Germinal center (tissue), 1 donor: ENCODE results near the gene ANKRD31.
"Not testable (repeated sequence)": the region's sequence is repeated elsewhere in the genome, so short reads cannot be mapped to it uniquely, and the experiment has no call there.

Experiments
- DNase-seq: peaks from one replicate; pipeline ENCODE4 v3.0.0; 2012; ENCODE audit warnings: mixed read lengths, low spot score

Gene ANKRD31

GRCh38 chr5:75234251-75234650, 2.4 kb downstream of the ANKRD31 start:
- no peak for DNase-seq

DNA sequence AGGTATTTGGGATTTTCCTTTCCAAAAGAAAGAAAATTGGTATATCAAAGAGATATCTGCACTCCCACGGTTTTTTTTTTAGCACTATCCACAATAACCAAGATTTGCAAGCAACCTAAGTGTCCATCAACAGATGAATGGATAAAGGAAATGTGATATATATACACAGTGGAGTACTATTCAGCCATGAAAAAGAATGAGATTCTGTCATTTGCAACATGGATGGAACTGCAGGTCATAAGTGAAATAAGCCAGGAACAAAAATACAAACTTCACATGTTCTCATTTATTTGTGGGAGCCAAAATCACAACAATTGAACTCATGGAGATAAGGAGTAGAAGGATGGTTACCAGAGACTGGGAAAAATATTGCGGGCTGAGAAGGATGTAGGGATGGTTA, 9.8 kb downstream of the ANKRD31 start:
- DNase-seq, result no peak

DNA sequence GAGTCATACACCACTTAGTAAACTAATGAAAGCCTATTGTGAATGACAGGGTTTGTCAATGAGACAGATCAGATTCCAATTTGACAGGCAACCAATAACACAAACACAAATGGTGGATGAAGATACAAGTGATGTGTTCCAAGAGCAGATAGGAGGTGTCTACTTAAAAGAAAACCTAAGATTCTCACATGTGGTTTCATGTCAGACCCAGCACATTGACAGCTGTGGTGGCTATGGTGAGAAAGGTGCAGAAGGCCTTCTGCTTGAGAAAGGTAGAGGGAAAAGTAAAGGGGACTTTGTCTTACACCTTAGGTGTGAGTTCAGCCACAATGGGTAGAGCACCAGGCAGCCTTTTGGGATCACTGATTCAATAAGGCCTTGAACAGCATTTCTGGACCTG, 11.2 kb downstream of the ANKRD31 start:
- no peak for DNase-seq

DNA sequence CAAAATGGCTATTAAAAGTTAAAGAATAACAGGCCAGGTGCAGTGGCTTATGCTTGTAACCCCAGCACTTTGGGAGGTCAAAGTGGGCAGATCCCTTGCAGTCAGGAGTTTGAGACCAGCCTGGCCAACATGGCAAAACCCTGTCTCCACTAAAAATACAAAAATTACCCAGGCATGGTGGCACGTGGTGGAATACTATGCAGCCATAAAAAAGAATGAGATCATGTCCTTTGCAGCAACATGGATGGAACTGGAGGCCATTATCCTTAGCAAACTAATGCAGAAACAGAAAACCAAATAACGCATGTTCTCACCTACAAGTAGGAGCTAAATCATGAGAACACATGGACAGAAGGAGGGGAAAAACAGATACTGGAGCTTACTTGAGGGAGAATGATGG, 15.9 kb downstream of the ANKRD31 start:
- DNase-seq, result not testable (repeated sequence)

DNA sequence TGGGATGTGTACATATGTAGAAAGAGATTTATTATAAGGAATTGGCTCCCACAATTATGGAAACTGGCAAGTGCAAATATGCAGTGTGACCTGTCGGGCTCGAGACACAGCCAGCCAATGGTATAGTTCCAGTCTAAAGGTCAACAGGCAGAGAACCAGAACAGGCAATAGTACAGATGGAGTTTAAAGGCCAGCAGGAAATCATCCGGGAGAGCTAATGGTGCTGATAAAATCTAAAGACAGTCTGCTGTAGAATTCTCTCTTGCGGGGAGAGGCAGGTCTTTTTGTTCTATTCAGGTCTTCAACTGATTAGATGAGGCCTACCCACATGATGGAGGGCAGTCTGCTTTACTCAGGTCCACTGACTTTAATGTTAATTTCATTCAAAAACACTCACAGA, 21.8 kb downstream of the ANKRD31 start:
- DNase-seq, result no peak

DNA sequence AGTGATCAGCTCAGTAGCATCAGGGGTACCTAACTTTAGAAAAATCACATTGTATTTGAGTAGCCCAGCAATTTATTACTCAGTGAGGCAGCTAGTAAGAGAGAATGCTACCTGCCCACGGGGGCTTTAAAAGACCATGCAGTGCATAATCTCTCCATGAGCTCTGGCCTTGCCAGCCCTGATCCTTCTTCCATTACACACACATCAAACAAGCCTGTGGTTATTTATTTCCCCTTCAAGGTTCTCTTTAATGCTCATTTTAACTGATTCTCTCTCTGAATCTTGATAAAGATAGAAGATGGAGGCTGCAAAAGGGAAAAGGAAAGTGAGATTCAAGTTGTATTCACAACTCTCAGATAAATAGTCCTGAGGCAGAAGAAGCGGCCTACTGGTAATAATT, 22.3 kb downstream of the ANKRD31 start:
- no peak for DNase-seq

DNA sequence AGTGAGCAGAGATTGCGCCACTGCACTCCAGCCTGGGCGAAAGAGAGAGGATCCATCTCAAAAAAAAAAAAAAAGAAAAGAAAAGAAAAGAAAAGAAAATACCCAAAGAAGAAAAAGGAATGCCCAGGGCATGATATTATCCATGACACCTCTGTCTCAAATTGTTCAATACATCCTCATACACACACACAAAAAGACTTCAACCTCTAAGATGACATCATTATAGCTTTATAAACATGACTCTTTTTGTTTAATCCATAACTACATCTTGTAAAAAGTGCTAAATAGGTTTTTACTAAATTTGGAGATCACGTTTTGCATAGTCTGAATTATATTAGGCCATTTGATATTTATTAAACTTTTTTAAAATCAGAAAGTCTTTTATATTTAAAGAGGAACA, 33.1 kb downstream of the ANKRD31 start:
- no peak for DNase-seq

- no peak for DNase-seq
These were observed 33.7 kb downstream of the ANKRD31 start for GRCh38 chr5:75202935-75203334.

GRCh38 chr5:75200776-75201175, 35.9 kb downstream of the ANKRD31 start:
- DNase-seq, result no peak

DNA sequence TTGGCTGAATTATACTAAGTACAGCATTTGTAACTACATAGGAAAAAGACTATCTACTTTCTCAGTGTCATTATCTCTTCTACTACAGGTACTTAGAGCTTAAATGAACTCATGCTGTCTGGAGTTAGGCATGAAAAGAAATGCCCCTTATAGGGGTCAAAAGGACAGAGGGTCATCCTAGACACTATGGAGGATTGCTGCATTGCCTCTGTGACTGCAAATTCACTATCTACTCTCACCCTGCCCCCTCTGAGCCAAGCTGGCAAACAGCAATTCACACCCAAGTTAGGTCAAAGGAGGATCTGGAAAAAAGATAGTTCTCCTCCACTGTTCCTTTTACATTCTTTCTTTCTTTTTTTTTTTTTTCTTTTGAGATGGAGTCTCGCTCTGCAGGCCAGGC, 36.7 kb downstream of the ANKRD31 start:
- no peak for DNase-seq

DNA sequence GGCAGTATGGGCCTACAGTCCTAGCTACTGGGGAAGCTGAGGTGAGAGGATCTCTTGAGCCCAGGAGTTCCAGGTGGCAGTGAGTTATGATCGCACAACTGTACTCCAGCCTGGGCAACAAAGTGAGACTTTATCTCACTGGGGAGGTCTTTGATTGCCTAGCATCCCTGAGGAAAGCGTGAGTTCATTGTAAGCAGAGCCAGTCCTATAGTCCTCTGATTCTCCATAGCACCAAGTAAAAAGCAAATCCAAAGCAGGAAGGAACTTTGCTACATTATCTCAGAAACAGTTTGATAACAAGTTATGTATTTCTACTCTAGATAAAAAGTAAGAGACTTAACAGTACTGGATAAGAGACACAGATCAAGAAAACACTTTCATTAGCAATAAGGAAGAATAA, 37.6 kb downstream of the ANKRD31 start:
- DNase-seq, result no peak

DNA sequence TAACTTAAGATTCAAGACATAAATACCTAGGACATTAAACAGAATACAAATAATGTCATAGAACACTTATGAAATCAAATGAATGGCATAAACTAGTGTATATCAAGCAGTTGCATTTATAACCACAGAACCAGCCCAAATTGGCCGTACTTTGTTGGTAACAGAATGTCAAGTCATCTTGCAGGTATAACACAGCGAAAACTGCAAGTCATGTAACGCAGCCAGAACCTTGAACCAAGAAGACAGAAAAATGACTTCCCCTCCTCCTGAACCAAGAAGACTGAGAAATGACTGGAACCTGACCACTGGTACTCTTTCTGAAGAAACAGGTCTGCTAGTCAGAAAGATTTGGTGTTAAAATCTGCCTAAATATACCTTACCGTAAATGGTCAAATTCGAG, 38.9 kb downstream of the ANKRD31 start:
- DNase-seq, result no peak

GRCh38 chr5:75192804-75193203, 43.9 kb downstream of the ANKRD31 start:
- DNase-seq, result no peak

DNA sequence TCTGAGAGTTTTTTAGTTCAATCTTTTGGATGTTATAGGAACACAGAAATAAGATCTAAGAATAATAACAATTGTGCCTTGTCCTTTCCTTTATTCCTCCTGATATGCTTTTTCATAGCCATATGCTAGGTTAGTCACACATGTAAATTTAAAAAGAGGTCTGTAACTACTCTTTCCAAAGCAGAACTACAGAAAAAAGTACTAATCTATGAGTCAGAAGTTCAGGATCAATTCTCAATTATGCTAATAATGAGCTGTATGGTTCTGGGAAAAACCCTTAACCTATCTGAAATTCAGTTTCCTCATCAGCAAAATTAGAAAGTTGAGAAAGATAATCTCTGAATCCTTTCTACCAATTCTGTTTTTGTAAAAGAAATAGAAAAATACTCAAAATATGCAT, 44.4 kb downstream of the ANKRD31 start:
- no peak for DNase-seq

DNA sequence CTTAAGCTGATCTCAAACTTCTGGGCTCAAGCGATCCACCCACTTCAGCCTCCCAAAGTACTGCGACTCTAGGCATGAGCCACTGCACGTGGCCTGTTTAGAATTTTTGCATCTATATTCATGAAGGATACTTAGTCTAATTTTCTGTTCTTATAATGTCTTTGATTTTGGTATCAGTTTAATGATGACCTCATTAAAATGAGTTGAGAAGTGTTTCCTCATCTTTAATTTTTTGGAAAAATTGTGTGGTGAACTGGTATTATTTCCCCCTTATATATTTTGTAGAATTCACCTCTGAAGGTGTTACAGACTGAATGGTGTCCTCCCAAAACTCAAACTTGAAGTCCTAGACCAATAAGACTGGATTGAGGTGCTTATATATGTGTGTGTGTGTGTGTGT, 46.5 kb downstream of the ANKRD31 start:
- no peak for DNase-seq

DNA sequence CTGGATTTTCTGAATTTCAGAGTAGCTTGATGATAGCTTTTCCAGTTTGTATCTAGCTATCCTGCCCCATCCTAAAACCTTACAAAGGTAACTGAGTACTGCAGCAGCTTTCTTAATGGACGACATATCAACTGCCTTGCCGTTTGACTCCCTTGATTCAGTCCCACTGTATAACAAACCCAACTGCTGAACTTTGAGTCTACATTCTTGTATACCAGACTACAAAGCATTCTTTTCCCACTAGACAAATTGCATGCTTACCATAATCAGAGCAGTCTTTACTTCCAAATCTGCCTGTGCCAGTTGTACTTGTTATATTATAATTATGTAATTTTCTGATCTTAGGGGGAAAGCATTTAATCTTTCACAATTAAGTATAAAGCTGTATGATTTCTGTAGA, 47.3 kb downstream of the ANKRD31 start:
- no peak for DNase-seq

DNA sequence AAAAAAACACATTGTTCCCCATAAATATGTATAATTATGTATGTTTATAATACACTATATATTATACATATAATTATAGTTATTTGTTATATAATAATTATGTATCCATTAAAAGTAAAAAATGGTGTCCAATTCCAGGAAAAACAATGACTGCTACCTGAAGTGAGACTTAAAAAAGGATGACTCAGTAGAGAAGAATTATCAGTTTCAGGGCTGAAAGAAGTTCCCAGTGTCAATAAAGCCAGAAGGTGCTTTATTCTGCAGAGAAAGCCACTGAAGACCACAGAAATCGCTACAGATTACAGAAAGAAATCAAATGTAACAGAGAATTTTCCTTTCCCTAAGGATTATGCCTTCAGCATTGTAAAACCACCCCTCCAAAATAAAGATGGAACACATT, 50.9 kb downstream of the ANKRD31 start:
- no peak for DNase-seq

- DNase-seq, result not testable (repeated sequence)
These were observed 60.7 kb downstream of the ANKRD31 start for GRCh38 chr5:75176009-75176408.

DNA sequence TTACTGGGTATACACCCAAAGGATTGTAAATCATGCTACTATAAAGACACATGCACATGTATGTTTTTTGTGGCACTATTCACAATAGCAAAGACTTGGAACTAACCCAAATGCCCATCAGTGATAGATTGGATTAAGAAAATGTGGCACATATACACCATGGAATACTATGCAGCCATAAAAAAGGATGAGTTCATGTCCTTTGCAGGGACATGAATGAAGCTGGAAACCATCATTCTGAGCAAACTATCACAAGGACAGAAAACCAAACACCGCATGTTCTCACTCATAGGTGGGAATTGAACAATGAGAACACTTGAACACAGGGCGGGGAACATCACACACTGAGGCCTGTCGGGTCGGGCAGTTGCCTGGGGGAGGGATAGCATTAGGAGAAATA, 61.8 kb downstream of the ANKRD31 start:
- DNase-seq, result not testable (repeated sequence)

DNA sequence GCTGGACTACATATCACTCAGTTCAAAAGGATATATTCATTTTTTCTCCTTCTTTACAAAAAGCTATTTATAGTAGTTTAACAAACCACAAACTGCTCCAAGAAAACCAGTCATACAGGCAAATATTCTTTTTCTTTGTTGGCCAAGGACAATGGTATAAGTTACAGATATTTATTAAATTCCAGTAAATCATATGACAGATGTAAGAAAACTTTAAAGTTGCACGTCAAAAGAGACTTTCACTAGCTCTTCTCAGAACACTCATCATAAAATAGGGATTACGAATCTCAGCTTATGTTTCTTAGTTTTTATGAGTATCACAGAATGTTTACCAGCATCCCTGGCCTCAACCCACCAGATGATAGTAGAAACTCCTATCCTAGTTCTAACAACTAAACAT, 67.2 kb downstream of the ANKRD31 start:
- no peak for DNase-seq

- no peak for DNase-seq
These were observed 68.5 kb downstream of the ANKRD31 start for GRCh38 chr5:75168026-75168735.

DNA sequence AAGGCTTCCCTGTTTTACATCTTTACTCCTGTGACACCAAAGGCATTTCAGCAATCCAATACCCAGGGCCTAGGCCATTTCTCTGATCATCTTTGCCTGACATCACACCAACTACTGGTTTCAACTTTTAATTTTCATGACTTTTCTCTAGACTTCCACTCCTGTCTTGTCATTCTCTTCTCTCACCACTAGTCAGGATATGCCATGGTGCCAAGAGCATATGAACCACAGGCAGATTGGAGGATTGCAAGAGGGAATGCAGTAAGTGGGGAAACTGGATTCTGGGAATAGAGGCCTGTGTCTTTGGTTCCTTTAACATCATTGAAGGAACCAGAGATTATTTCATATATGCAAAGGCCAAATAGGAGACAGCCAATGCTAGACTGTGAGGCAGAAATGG, 69.3 kb downstream of the ANKRD31 start:
- no peak for DNase-seq

- DNase-seq, result not testable (repeated sequence)
These were observed 75.2 kb downstream of the ANKRD31 start for GRCh38 chr5:75161508-75161907.

- no peak for DNase-seq
These were observed 80.1 kb downstream of the ANKRD31 start for GRCh38 chr5:75156585-75156984.

- no peak for DNase-seq
These were observed 83.8 kb downstream of the ANKRD31 start for GRCh38 chr5:75152860-75153259.
